A549 (cell line): ENCODE measurements around the gene RND2. TPM values are rescaled to one million over a fixed set of nuclear protein-coding genes. Genes with fewer than 3 reads are reported as not detected.
A peak's percentile ranks its signal among the peaks of the same experiment; 100 is the strongest.

Experiments
- ATAC-seq, 2 experiments: fragments of 200-7000 bp in 1 of 2; fragments of >200 bp in 1 of 2; cut with Nextera tagmentation in 1 of 2; cut with Tn5 transposase in 1 of 2; 3 replicates each; pipeline versions ENCODE4 v1.8.0 to v1.9.1; 2018 to 2020; ENCODE audit warnings: mild to moderate bottlenecking in 1 of 2, moderate library complexity in 1 of 2
- CTCF ChIA-PET: fragments of 300-600 bp; sonication (Branson Sonifier 250); formaldehyde crosslinking; extraction: SDS; loops from one replicate; lab custom pipeline; 2021; ENCODE audit warnings: antibody characterized with exemption, inconsistent platforms; lab: Yijun Ruan, JAX
- POLR2A ChIA-PET: fragments of 350-600 bp; formaldehyde crosslinking; extraction: SDS; loops from one replicate; lab custom pipeline; 2021; ENCODE audit warnings: antibody characterized with exemption, inconsistent platforms; lab: Yijun Ruan, JAX
- DNase-seq, 2 experiments: peaks; one replicate each; pipeline versions ENCODE4 v3.0.0 to v3.0.0-alpha.2; 2011 to 2016; ENCODE audit warnings: low read depth in 1 of 2, low spot score in 1 of 2
- FAIRE-seq: peaks from 2 replicates; lab custom pipeline; 2011; peaks lifted over from hg19 to GRCh38; lab: Jason Lieb, UNC
- H3K27ac ChIP-seq, 2 experiments: fragments of >200 bp; sonication (Bioruptor Twin); formaldehyde crosslinking; 3 replicates each; pipeline ENCODE4 v1.5.1; 2016 to 2017
- H3K4me1 ChIP-seq: fragments of >200 bp; sonication (Bioruptor Twin); formaldehyde crosslinking; 3 replicates; pipeline ENCODE4 v1.6.1; 2016
- H3K4me2 ChIP-seq: fragments of >200 bp; sonication (Bioruptor Twin); formaldehyde crosslinking; 3 replicates; pipeline ENCODE4 v1.6.1; 2016
- H3K4me3 ChIP-seq: fragments of >200 bp; sonication (Bioruptor Twin); formaldehyde crosslinking; 3 replicates; pipeline ENCODE4 v1.5.1; 2016
- H3K9me3 ChIP-seq: fragments of >200 bp; sonication (Bioruptor Twin); formaldehyde crosslinking; 3 replicates; pipeline ENCODE4 v1.6.1; 2016
- BHLHE40 ChIP-seq: IDR thresholded peaks from 2 replicates; pipeline ENCODE4 v1.6.1; 2012; ENCODE audit warnings: low read depth, low read length, inconsistent platforms
- CBX8 ChIP-seq: fragments of 200-600 bp; sonication (generic); IDR thresholded peaks from 2 replicates; pipeline ENCODE4 v1.6.1; 2016
- CEBPB ChIP-seq, 2 experiments: fragments of >200 bp in 1 of 2; sonication (Bioruptor Twin) in 1 of 2; formaldehyde crosslinking in 1 of 2; IDR thresholded peaks; 2 replicates each; pipeline ENCODE4 v1.6.1; 2012 to 2016
- CHD4 ChIP-seq: fragments of 200-600 bp; sonication (generic); IDR thresholded peaks from 2 replicates; pipeline ENCODE4 v1.6.1; 2016; ENCODE audit warnings: antibody characterized with exemption, mild to moderate bottlenecking, borderline replicate concordance
- CTCF ChIP-seq: fragments of >200 bp; sonication (Bioruptor Twin); formaldehyde crosslinking; IDR thresholded peaks from 3 replicates; pipeline ENCODE4 v1.5.1; 2016
- E2F6 ChIP-seq: IDR thresholded peaks from 2 replicates; pipeline ENCODE4 v1.6.1; 2012; ENCODE audit warnings: low read depth, borderline replicate concordance
- EHF ChIP-seq: fragments of 250-450 bp; sonication (Bioruptor Pico); IDR thresholded peaks from 2 replicates; pipeline ENCODE4 v1.5.0; 2020; ENCODE audit warnings: mild to moderate bottlenecking
- EHMT2 ChIP-seq: fragments of 200-600 bp; sonication (generic); IDR thresholded peaks from 2 replicates; pipeline ENCODE4 v1.6.1; 2016; ENCODE audit warnings: antibody characterized with exemption, low read depth, mild to moderate bottlenecking, moderate library complexity
- EP300 ChIP-seq, 2 experiments: fragments of >200 bp; sonication (Bioruptor Twin); formaldehyde crosslinking; IDR thresholded peaks; 2 replicates in 1 of 2; 3 replicates in 1 of 2; pipeline ENCODE4 v1.6.1; 2016 to 2017
- FOSB ChIP-seq: fragments of 250-450 bp; sonication (Bioruptor Pico); IDR thresholded peaks from 2 replicates; pipeline ENCODE4 v1.5.0; 2020; ENCODE audit warnings: mild to moderate bottlenecking, moderate library complexity
- FOSL2 ChIP-seq, 2 experiments: fragments of 450-650 bp in 1 of 2; fragments of >200 bp in 1 of 2; sonication (Bioruptor Twin) in 1 of 2; formaldehyde crosslinking; IDR thresholded peaks; 2 replicates each; pipeline versions ENCODE4 v1.5.0 to v1.6.1; 2016 to 2020; ENCODE audit warnings: mild to moderate bottlenecking in 1 of 2, moderate library complexity in 1 of 2
- GATA3 ChIP-seq: IDR thresholded peaks from 2 replicates; pipeline ENCODE4 v1.6.1; 2012; ENCODE audit warnings: borderline replicate concordance
- HDAC2 ChIP-seq: fragments of 200-600 bp; sonication (generic); IDR thresholded peaks from 2 replicates; pipeline ENCODE4 v1.6.1; 2016
- JUN ChIP-seq, 2 experiments: fragments of >200 bp; sonication (Bioruptor Twin); formaldehyde crosslinking; IDR thresholded peaks; 2 replicates in 1 of 2; 3 replicates in 1 of 2; pipeline ENCODE4 v1.6.1; 2016 to 2017
- KDM1A ChIP-seq: fragments of 200-600 bp; sonication (generic); IDR thresholded peaks from 2 replicates; pipeline ENCODE4 v1.6.1; 2016; ENCODE audit warnings: low read depth, mild to moderate bottlenecking
- KDM5A ChIP-seq: fragments of 200-600 bp; sonication (generic); IDR thresholded peaks from 2 replicates; pipeline ENCODE4 v1.6.1; 2016; ENCODE audit warnings: antibody characterized with exemption, mild to moderate bottlenecking
- MAZ ChIP-seq: fragments of 150-350 bp; IDR thresholded peaks from 2 replicates; pipeline ENCODE4 v1.6.1; 2014; ENCODE audit warnings: antibody characterized with exemption, low read depth, low read length, borderline replicate concordance
- NFE2L2 ChIP-seq: fragments of 150-350 bp; conservative IDR thresholded peaks from 2 replicates; pipeline ENCODE4 v1.6.1; 2014; ENCODE audit warnings: low read length
- NPAS2 ChIP-seq: fragments of 250-450 bp; sonication (Bioruptor Pico); IDR thresholded peaks from 2 replicates; pipeline ENCODE4 v1.8.0; 2022; ENCODE audit warnings: mild to moderate bottlenecking, moderate library complexity, borderline replicate concordance
- NR3C1 ChIP-seq: fragments of >200 bp; sonication (Bioruptor Twin); formaldehyde crosslinking; IDR thresholded peaks from 3 replicates; pipeline ENCODE4 v1.6.1; 2017
- PHF8 ChIP-seq: fragments of 200-600 bp; sonication (generic); IDR thresholded peaks from 2 replicates; pipeline ENCODE4 v1.6.1; 2016; ENCODE audit warnings: low read depth, mild to moderate bottlenecking, antibody characterized with exemption, moderate library complexity, borderline replicate concordance
- POLR2AphosphoS2 ChIP-seq: conservative IDR thresholded peaks from 2 replicates; pipeline ENCODE4 v1.6.1; 2012; ENCODE audit warnings: low read length, improper control_type of control experiment, inconsistent platforms
- RAD21 ChIP-seq, 2 experiments: fragments of >200 bp in 1 of 2; sonication (Bioruptor Twin) in 1 of 2; formaldehyde crosslinking in 1 of 2; IDR thresholded peaks in 1 of 2; conservative IDR thresholded peaks in 1 of 2; 2 replicates in 1 of 2; 3 replicates in 1 of 2; pipeline ENCODE4 v1.6.1; 2012 to 2018; ENCODE audit warnings: inconsistent platforms in 1 of 2
- REST ChIP-seq: fragments of 200-600 bp; sonication (generic); IDR thresholded peaks from 2 replicates; pipeline ENCODE4 v1.6.1; 2016; ENCODE audit warnings: antibody characterized with exemption, mild to moderate bottlenecking, moderate library complexity
- SMC3 ChIP-seq: fragments of >200 bp; sonication (Bioruptor Twin); formaldehyde crosslinking; IDR thresholded peaks from 3 replicates; pipeline ENCODE4 v1.6.1; 2018; ENCODE audit warnings: inconsistent platforms
- SREBF2 ChIP-seq: fragments of 450-650 bp; IDR thresholded peaks from 2 replicates; pipeline ENCODE4 v1.6.1; 2014; ENCODE audit warnings: mild to moderate bottlenecking, moderate library complexity
- ZFP36 ChIP-seq: fragments of 450-650 bp; IDR thresholded peaks from 2 replicates; pipeline ENCODE4 v1.6.1; 2014; ENCODE audit warnings: borderline replicate concordance; ENCODE audit not compliant: partially characterized antibody
- WGBS: methylation state at CpG from one replicate; pipeline ENCODE4 v1.1.6; 2017; ENCODE audit errors: missing lambda C conversion rate; 5-methylcytosine and 5-hydroxymethylcytosine counted together
- polyA plus RNA-seq, 4 experiments: library from polyadenylated mRNA; depleted of rRNA in 3 of 4; stranded (reverse); fragments of >200 nt; fragmentation: RNase III in 1 of 4; extraction: RNeasy Plus Mini Kit Qiagen cat#74134 plus additional on column Dnase treatment in 1 of 4; gene quantifications; 2 replicates in 3 of 4; 3 replicates in 1 of 4; pipeline ENCODE4 v1.2.3, GENCODE V29; 2011 to 2017
- TF ChIP-seq, protein P1 (sequence below): fragments of >200 bp; sonication (Bioruptor Twin); formaldehyde crosslinking; IDR thresholded peaks from 2 replicates; pipeline ENCODE4 v1.6.1; 2016
- TF ChIP-seq, protein P2 (sequence below): fragments of >200 bp; sonication (Bioruptor Twin); formaldehyde crosslinking; IDR thresholded peaks from 3 replicates; pipeline ENCODE4 v1.6.1; 2016
- TF ChIP-seq, protein P3 (sequence below): IDR thresholded peaks from 2 replicates; pipeline ENCODE4 v1.6.1; 2012
- TF ChIP-seq, protein P4 (sequence below): IDR thresholded peaks from 2 replicates; pipeline ENCODE4 v1.6.1; 2012

The RND2 gene
- polyA plus RNA-seq, 2 of the 4 experiments (the other 2 are of a cell fraction), result 0.19 to 0.28 TPM

DNA sequence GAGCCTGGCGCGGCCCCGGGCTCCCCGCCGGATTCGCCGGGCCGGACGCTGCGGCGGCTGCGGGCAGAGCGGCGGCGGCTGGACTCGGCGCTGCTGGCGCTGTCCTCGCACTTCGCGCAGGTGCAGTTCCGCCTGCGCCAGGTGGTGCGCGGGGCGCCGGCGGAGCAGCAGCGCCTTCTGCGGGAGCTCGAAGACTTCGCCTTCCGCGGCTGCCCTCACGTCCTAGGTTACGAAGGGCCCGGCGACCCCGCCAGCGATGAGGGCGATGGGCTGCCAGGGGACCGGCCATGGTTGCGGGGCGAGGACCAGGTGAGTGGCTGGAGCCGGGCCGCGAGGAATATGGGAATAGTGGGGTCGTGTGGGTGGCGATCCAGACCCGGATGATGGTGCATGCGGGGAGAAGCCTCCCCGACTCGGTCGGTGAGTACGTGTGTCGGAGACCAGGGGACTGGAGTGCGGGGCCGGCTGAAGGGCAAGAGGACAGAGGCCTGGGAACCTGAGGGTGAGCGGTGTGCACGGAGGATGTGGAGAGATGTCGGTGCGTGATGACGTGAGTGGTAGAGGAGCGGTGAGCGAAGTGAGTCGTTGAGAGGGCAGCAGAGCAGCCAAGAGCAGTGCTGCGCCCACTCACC is 44.1 kb upstream of the RND2 start:
- DNase-seq (peak; percentile 75 to 76), FAIRE-seq (no peak), ATAC-seq (peak; percentile 82 to 83)
- Histone ChIP-seq H3K4me3 (peak overlapping the region; percentile 86), H3K9me3 (no peaks in the 10 kb centered on the region), H3K27ac (peak overlapping the region; percentile 89 to 96), H3K4me1 (peaks cover 33% of the 10 kb centered on the region), H3K4me2 (peak overlapping the region; percentile 95)
- WGBS, result 2% methylated on average over 34 of the region's 67 CpGs
- POLR2A ChIA-PET, result interaction anchor here (0.9 to 2.0 kb wide), 3 partner anchors 16 to 21 kb away, joined by 4 to 36 read pairs (median 5); partner anchors contain the start of genes AARSD1 and RPL27
- CTCF ChIA-PET, result interaction anchor here (1.0 to 11.1 kb wide), 2 partner anchors 17 to 137 kb away, joined by 4 to 86 read pairs; partner anchors contain the start of genes AOC2 and RPL27
- no peak for TF ChIP-seq NR3C1
- 0 out of 2 replicates have a peak, but pooled peaks have one; percentile 26 for TF ChIP-seq KDM5A
- TF ChIP-seq SREBF2, result no peak
- TF ChIP-seq, protein P1, sequence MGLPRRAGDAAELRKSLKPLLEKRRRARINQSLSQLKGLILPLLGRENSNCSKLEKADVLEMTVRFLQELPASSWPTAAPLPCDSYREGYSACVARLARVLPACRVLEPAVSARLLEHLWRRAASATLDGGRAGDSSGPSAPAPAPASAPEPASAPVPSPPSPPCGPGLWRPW, result no peak
- TF ChIP-seq ZFP36, result no peak
- TF ChIP-seq EP300 (IDR thresholded peaks at IDR 0.05), result peak in 1 of 2 experiments; percentile 12; a peak in 1 of 5 replicates
- peak; percentile 46; the same call in 1 of the 2 replicates for TF ChIP-seq E2F6
- peak; percentile 22 to 63; a peak in 3 of 5 replicates for TF ChIP-seq JUN (IDR thresholded peaks at IDR 0.05)
- no peak for TF ChIP-seq POLR2AphosphoS2
- TF ChIP-seq HDAC2, result no peak
- no peak for TF ChIP-seq NPAS2 (CRISPR knock-in tag)
- no peak for TF ChIP-seq BHLHE40
- no peak for TF ChIP-seq FOSB (CRISPR knock-in tag)
- TF ChIP-seq EHMT2, result no peak
- TF ChIP-seq CTCF, result 0 out of 3 replicates have a peak, but pooled peaks have one; percentile 27
- TF ChIP-seq RAD21 (conservative IDR thresholded peaks at IDR 0.05 in 1 of 2, IDR thresholded peaks at IDR 0.05 in 1 of 2), result peak in 1 of 2 experiments; percentile 40; a peak in 2 of 5 replicates
- TF ChIP-seq SMC3, result peak; percentile 33; the same call in 1 of the 3 replicates
- TF ChIP-seq EHF (CRISPR knock-in tag), result no peak
- TF ChIP-seq, protein P2, sequence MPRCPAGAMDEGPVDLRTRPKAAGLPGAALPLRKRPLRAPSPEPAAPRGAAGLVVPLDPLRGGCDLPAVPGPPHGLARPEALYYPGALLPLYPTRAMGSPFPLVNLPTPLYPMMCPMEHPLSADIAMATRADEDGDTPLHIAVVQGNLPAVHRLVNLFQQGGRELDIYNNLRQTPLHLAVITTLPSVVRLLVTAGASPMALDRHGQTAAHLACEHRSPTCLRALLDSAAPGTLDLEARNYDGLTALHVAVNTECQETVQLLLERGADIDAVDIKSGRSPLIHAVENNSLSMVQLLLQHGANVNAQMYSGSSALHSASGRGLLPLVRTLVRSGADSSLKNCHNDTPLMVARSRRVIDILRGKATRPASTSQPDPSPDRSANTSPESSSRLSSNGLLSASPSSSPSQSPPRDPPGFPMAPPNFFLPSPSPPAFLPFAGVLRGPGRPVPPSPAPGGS, result peak; percentile 39; the same call in 2 of the 3 replicates
- TF ChIP-seq FOSL2 (IDR thresholded peaks at IDR 0.05), result no peak
- TF ChIP-seq FOSL2 (CRISPR knock-in tag; IDR thresholded peaks at IDR 0.05), result no peak
- TF ChIP-seq GATA3, result no peak
- TF ChIP-seq CEBPB (IDR thresholded peaks at IDR 0.05), result no peak
- TF ChIP-seq KDM1A, result no peak
- no peak for TF ChIP-seq CHD4
- TF ChIP-seq, protein P3, sequence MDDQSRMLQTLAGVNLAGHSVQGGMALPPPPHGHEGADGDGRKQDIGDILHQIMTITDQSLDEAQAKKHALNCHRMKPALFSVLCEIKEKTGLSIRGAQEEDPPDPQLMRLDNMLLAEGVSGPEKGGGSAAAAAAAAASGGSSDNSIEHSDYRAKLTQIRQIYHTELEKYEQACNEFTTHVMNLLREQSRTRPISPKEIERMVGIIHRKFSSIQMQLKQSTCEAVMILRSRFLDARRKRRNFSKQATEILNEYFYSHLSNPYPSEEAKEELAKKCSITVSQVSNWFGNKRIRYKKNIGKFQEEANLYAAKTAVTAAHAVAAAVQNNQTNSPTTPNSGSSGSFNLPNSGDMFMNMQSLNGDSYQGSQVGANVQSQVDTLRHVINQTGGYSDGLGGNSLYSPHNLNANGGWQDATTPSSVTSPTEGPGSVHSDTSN, result no peak
- no peak for TF ChIP-seq PHF8
- no peak for TF ChIP-seq REST
- TF ChIP-seq NFE2L2, result no peak
- TF ChIP-seq MAZ, result no peak
- no peak for TF ChIP-seq CBX8
- TF ChIP-seq, protein P4, sequence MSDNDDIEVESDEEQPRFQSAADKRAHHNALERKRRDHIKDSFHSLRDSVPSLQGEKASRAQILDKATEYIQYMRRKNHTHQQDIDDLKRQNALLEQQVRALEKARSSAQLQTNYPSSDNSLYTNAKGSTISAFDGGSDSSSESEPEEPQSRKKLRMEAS, result 0 out of 2 replicates have a peak, but pooled peaks have one; percentile 27
